Neutrophil (primary cell): ENCODE results near the gene PCARE.
"Not testable (repeated sequence)": the region's sequence is repeated elsewhere in the genome, so short reads cannot be mapped to it uniquely, and the experiment has no call there.

ENCODE experiments used
- H3K27ac ChIP-seq: fragments of 200-600 bp; sonication (generic); 2 replicates; pipeline ENCODE4 v1.5.1; 2016; ENCODE audit warnings: mild to moderate bottlenecking, moderate library complexity
- H3K27me3 ChIP-seq: fragments of 200-600 bp; sonication (generic); 2 replicates; pipeline ENCODE4 v1.6.0; 2016; ENCODE audit warnings: mild to moderate bottlenecking
- H3K36me3 ChIP-seq: fragments of 200-600 bp; sonication (generic); 2 replicates; pipeline ENCODE4 v1.5.1; 2017
- H3K4me1 ChIP-seq, 2 experiments: fragments of 200-600 bp in 1 of 2; sonication (generic) in 1 of 2; 1 replicate in 1 of 2; 2 replicates in 1 of 2; pipeline versions ENCODE4 v1.5.1 to v1.6.1; 2013 to 2016; ENCODE audit warnings: low read depth in 1 of 2, low read length in 1 of 2, mild to moderate bottlenecking in 1 of 2, moderate library complexity in 1 of 2; ENCODE audit not compliant: control insufficient read depth in 1 of 2, insufficient read depth in 1 of 2
- H3K4me3 ChIP-seq, 2 experiments: fragments of 200-600 bp in 1 of 2; sonication (generic) in 1 of 2; 1 replicate in 1 of 2; 2 replicates in 1 of 2; pipeline ENCODE4 v1.5.1; 2013 to 2016; ENCODE audit warnings: low read depth in 1 of 2, low read length in 1 of 2, mild to moderate bottlenecking in 1 of 2, moderate library complexity in 1 of 2
- H3K9me3 ChIP-seq: fragments of 200-600 bp; sonication (generic); 2 replicates; pipeline ENCODE4 v1.5.1; 2016
- CTCF ChIP-seq: fragments of 200-600 bp; sonication (generic); IDR thresholded peaks from 2 replicates; pipeline ENCODE4 v1.5.1; 2016; ENCODE audit warnings: antibody characterized with exemption

The PCARE gene

GRCh38 chr2:29106256-29106655, 31.9 kb upstream of the PCARE start:
- no peak for TF ChIP-seq CTCF
- no peaks in the 10 kb centered on the region for H3K9me3 ChIP-seq
- no peak overlapping the region for H3K4me3 ChIP-seq
- H3K27me3 ChIP-seq = peaks cover 8% of the 10 kb centered on the region
- no peak overlapping the region for H3K27ac ChIP-seq
- H3K4me1 ChIP-seq = no peaks in the 10 kb centered on the region
- no peaks in the 10 kb centered on the region for H3K36me3 ChIP-seq

- TF ChIP-seq CTCF = no peak
- H3K36me3 ChIP-seq = no peaks in the 10 kb centered on the region
- H3K9me3 ChIP-seq = no peaks in the 10 kb centered on the region
Measured at GRCh38 chr2:29105375-29105774, 31.1 kb upstream of the PCARE start.

DNA sequence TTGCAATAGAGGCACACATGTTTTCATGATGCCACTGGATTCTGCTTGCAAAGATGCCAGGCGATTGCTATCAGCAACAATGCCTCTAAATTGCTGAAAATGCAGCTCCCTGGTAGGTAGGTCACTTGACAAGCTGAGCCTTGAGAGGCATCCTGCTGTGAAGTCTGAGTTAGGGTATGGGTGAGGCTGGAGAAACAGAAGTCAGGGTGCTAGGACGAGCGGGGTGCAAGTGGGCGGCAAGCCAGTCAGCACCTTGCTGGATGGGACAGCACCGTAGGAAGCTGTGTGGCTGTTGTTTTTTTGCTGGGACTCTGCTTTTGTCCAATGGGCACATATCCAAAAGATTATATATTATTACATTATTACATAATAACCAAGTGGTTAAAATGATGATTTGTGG, 30.4 kb upstream of the PCARE start:
- Histone ChIP-seq H3K4me1 (no peaks in the 10 kb centered on the region), H3K27me3 (no peaks in the 10 kb centered on the region), H3K27ac (no peak overlapping the region), H3K4me3 (no peak overlapping the region), H3K36me3 (no peaks in the 10 kb centered on the region), H3K9me3 (no peaks in the 10 kb centered on the region)
- TF ChIP-seq CTCF = no peak

More at GRCh38 chr2:29105375-29105774, 31.1 kb upstream of the PCARE start:
- no peak overlapping the region for H3K27ac ChIP-seq
- H3K27me3 ChIP-seq = no peaks in the 10 kb centered on the region
- H3K4me1 ChIP-seq = no peaks in the 10 kb centered on the region
- H3K4me3 ChIP-seq = no peak overlapping the region

DNA sequence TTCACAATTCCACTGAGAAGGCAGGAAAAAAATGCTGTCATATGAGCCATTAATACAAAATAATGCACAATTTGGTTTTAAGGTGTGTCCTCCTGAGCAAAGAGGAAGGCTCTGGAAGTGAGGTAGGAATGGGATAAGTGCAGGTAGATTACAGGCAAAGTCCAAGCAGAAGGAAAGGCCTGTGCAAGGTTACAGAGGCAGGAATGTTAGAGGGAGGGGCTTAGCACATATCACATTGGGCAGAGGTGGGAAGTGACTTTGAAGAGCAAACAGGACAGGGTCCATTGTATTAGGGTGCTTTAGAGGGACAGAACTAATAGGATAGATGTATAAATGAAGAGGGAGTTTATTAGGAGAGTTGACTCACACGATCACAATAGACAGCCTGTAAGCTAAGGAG, 26.2 kb upstream of the PCARE start:
- no peak overlapping the region for H3K27ac ChIP-seq
- H3K36me3 ChIP-seq = no peaks in the 10 kb centered on the region
- H3K4me3 ChIP-seq = no peak overlapping the region
- H3K27me3 ChIP-seq = no peaks in the 10 kb centered on the region
- H3K4me1 ChIP-seq = no peaks in the 10 kb centered on the region
- no peaks in the 10 kb centered on the region for H3K9me3 ChIP-seq
- TF ChIP-seq CTCF = no peak

DNA sequence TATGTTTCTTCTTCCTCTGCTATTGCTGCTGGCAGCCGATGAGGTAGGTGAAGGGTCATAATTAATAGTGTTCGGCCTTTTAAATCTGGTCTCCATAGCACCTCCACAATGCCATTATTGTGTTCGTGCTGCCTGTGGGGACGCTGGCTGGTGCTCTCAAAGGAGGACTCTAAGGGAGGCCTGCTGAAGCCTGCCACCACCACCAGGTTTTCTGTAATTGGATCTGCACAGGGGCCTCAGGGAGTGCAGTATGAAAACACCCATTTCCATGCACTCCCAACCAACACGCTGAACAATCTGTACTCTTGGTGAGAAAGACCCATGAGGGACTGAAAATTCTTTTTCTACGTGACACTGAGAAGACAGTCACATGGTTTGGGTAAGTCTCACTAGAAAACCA, 23.2 kb upstream of the PCARE start:
- Histone ChIP-seq H3K36me3 (no peaks in the 10 kb centered on the region), H3K4me1 (no peaks in the 10 kb centered on the region), H3K27ac (no peak overlapping the region), H3K9me3 (no peaks in the 10 kb centered on the region), H3K27me3 (no peaks in the 10 kb centered on the region), H3K4me3 (no peak overlapping the region)
- no peak for TF ChIP-seq CTCF

DNA sequence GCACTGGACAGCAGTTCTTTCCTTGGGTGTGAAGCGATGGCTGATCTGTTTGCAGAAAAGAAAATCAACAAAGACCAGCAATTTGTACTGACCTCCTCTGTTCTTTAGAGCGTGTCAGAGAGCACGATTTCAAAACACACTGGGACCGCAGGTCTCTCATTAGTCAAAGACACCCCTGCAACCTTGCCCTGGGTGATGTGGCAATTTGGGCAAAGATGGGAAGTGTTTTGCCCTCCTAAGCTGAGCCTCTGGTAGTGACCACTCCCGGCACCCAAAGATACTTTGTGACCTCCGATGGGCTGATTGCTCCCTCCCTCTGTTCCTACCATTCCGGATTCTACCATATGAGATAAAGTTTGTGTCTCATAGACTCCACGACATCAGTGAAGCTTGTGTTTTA, 22.6 kb upstream of the PCARE start:
- H3K27ac ChIP-seq = no peak overlapping the region
- H3K4me3 ChIP-seq = no peak overlapping the region
- TF ChIP-seq CTCF = no peak
- no peaks in the 10 kb centered on the region for H3K9me3 ChIP-seq
- H3K4me1 ChIP-seq = no peaks in the 10 kb centered on the region
- no peaks in the 10 kb centered on the region for H3K27me3 ChIP-seq
- H3K36me3 ChIP-seq = no peaks in the 10 kb centered on the region

DNA sequence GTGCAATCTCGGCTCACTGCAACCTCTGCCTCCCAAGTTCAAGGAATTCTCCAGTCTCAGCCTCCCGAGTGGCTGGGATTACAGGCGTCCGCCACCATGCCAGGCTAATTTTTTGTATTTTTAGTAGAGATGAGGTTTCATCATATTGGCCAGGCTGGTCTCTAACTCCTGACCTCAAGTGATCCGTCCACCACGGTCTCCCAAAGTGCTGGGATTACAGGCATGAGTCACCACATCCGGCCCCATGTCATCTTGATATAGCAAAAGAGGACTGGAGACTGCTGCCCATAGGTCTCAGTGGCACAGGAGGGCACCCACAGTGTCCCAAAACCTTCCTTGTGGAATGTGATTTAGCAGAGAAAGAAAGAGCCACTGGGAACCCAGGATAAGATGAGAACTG, 16.0 kb upstream of the PCARE start:
- H3K36me3 ChIP-seq, H3K27me3 ChIP-seq, H3K4me1 ChIP-seq, H3K27ac ChIP-seq, H3K9me3 ChIP-seq, H3K4me3 ChIP-seq: not testable (repeated sequence)
